HepG2 (cell line): ENCODE results near the gene HLA-DRA.

ENCODE experiments used
- POLR2AphosphoS5 ChIP-seq: IDR thresholded peaks from 2 replicates; pipeline ENCODE4 v1.6.1; 2012; ENCODE audit warnings: low read depth, low read length
- RAD51 ChIP-seq: fragments of 450-650 bp; IDR thresholded peaks from 2 replicates; pipeline ENCODE4 v1.6.1; 2016; ENCODE audit warnings: borderline replicate concordance
- XRCC5 ChIP-seq: fragments of 200-400 bp; formaldehyde crosslinking; optimal IDR thresholded peaks from 2 replicates; pipeline ENCODE3; 2017; ENCODE audit warnings: mild to moderate bottlenecking, low read length
- ZFP41 ChIP-seq: sonication (generic); formaldehyde crosslinking; IDR thresholded peaks from 2 replicates; pipeline ENCODE4 v1.4.0; 2020; ENCODE audit warnings: mild to moderate bottlenecking, missing genetic modification reagents, borderline replicate concordance
- ZFP91 ChIP-seq: sonication (generic); formaldehyde crosslinking; IDR thresholded peaks from 2 replicates; pipeline ENCODE4 v1.9.0; 2022; ENCODE audit warnings: missing genetic modification reagents, mild to moderate bottlenecking, borderline replicate concordance
- ZNF704 ChIP-seq: sonication (generic); formaldehyde crosslinking; IDR thresholded peaks from 2 replicates; pipeline ENCODE4 v1.8.1; 2023; ENCODE audit warnings: mild to moderate bottlenecking, inconsistent platforms, moderate library complexity, missing genetic modification reagents, borderline replicate concordance

GRCh38 chr6:32397252-32397920 is 42.3 kb upstream of the HLA-DRA start:
- TF ChIP-seq ZFP91 (CRISPR knock-in tag) (no peak), ZFP41 (no peak), RAD51 (no peak), XRCC5 (no peak), ZNF704 (no peak), POLR2AphosphoS5 (no peak)
